ENCODE measurements around the gene SPATA16.
"Not testable (repeated sequence)": the region's sequence is repeated elsewhere in the genome, so short reads cannot be mapped to it uniquely, and the experiment has no call there.

Gene SPATA16

GRCh38 chr3:173140986-173141385 lies at the start of gene SPATA16:
Gene SPATA16 (minus strand): TSS chr3:173141235. CDS start chr3:173117731, 23,504 bp downstream.
- DNase-seq (ENCODE audit: low spot score) = no peak

GRCh38 chr3:173183022-173183421 lies 42.0 kb upstream of the SPATA16 start:
- not testable (repeated sequence) for DNase-seq (ENCODE audit: low spot score)

- no peak for DNase-seq (ENCODE audit: low spot score)
These were observed 32.6 kb upstream of the SPATA16 start for GRCh38 chr3:173173652-173174051.

- not testable (repeated sequence) for DNase-seq (ENCODE audit: low spot score)
These were observed 18.1 kb upstream of the SPATA16 start for GRCh38 chr3:173159139-173159538.

GRCh38 chr3:173156533-173156932 lies 15.5 kb upstream of the SPATA16 start:
- not testable (repeated sequence) for DNase-seq (ENCODE audit: low spot score)

- DNase-seq (ENCODE audit: low spot score) = no peak
These were observed 12.6 kb upstream of the SPATA16 start for GRCh38 chr3:173153631-173154030.

GRCh38 chr3:173139420-173139819 lies 1.6 kb downstream of the SPATA16 start:
- DNase-seq (ENCODE audit: low spot score) = no peak

- no peak for DNase-seq (ENCODE audit: low spot score)
These were observed 3.0 kb downstream of the SPATA16 start for GRCh38 chr3:173138026-173138425.

GRCh38 chr3:173135059-173135458 lies 6.0 kb downstream of the SPATA16 start:
- DNase-seq (ENCODE audit: low spot score) = no peak

- no peak for DNase-seq (ENCODE audit: low spot score)
These were observed 12.4 kb downstream of the SPATA16 start for GRCh38 chr3:173128633-173129032.

GRCh38 chr3:173111321-173111720 lies 29.7 kb downstream of the SPATA16 start:
- no peak for DNase-seq (ENCODE audit: low spot score)

- no peak for DNase-seq (ENCODE audit: low spot score)
These were observed 31.9 kb downstream of the SPATA16 start for GRCh38 chr3:173109143-173109542.

- no peak for DNase-seq (ENCODE audit: low spot score)
These were observed 37.6 kb downstream of the SPATA16 start for GRCh38 chr3:173103469-173103868.

GRCh38 chr3:173098959-173099358 lies 42.1 kb downstream of the SPATA16 start:
- DNase-seq (ENCODE audit: low spot score) = no peak

GRCh38 chr3:173096994-173097785 lies 43.8 kb downstream of the SPATA16 start:
- DNase-seq (ENCODE audit: low spot score) = no peak

- no peak for DNase-seq (ENCODE audit: low spot score)
These were observed 44.9 kb downstream of the SPATA16 start for GRCh38 chr3:173096140-173096539.

GRCh38 chr3:173092038-173092437 lies 49.0 kb downstream of the SPATA16 start:
- DNase-seq (ENCODE audit: low spot score) = no peak

- no peak for DNase-seq (ENCODE audit: low spot score)
These were observed 50.5 kb downstream of the SPATA16 start for GRCh38 chr3:173090492-173090891.

GRCh38 chr3:173089283-173089682 lies 51.8 kb downstream of the SPATA16 start:
- DNase-seq (ENCODE audit: low spot score) = no peak

- no peak for DNase-seq (ENCODE audit: low spot score)
These were observed 62.5 kb downstream of the SPATA16 start for GRCh38 chr3:173078525-173078924.

GRCh38 chr3:173066044-173067004 lies 74.7 kb downstream of the SPATA16 start:
- DNase-seq (ENCODE audit: low spot score) = no peak

GRCh38 chr3:173065543-173065981 lies 75.5 kb downstream of the SPATA16 start:
- DNase-seq (ENCODE audit: low spot score) = no peak

GRCh38 chr3:173064631-173065030 lies 76.4 kb downstream of the SPATA16 start:
- DNase-seq (ENCODE audit: low spot score) = no peak

All from CD4-positive, alpha-beta T cell treated with Interleukin-2 at 100 ng/mL for 4 hours (primary cell).